ENCODE results near the gene SRRT. TPM values are rescaled to one million over a fixed set of nuclear protein-coding genes. Genes with fewer than 3 reads are reported as not detected.
"Not testable (repeated sequence)": the region's sequence is repeated elsewhere in the genome, so short reads cannot be mapped to it uniquely, and the experiment has no call there.

Gene SRRT

DNA sequence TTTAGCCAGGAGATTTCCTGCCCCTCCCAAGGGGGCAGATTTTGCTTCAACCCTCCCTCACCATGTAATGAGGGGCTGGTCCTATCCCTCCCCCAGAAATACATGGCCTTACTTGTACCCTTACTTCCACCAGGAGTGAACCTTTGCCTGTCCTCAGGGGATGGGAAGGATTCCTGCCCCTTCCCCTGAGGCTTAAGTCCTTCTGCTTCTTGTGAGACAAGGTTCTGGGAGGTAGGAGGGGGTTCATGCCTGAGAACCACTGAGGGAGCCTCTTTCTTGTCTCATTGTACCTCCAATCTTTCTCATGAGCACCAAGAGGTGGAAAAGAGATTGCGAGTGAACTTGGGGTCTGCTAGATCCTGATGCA is 54.9 kb downstream of the SRRT start:
- Histone ChIP-seq H3K4me3 (ENCODE audit: low read length) (no peak overlapping the region), H3K36me3 (ENCODE audit: insufficient read depth, low read length) (no peaks in the 10 kb centered on the region)

DNA sequence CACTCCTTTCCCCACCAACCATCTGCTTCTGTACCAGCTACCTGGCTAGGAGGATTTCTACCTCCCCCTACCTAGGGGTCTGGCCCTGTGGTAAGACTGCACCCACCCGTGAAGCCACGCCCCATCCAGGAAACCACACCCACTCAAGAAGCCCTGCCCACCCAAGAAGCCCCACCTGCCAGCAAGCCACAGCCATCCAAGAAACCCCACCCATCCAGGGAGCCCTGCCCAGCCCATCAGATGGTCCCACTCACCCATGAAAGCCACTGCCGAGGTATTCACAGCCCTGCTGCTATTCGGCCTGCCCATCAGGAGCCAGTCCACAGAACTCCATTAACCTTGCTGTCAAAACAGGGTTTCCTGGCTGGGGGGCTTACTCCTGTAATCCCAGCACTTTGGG is 58.8 kb downstream of the SRRT start:
- Histone ChIP-seq H3K36me3 (ENCODE audit: insufficient read depth, low read length) (no peaks in the 10 kb centered on the region), H3K4me2 (ENCODE audit: low read length) (no peak overlapping the region), H3K27me3 (ENCODE audit: control insufficient read depth, insufficient read depth, low read length) (peaks cover 15% of the 10 kb centered on the region), H3K9ac (ENCODE audit: low read depth, low read length) (no peak overlapping the region), H3K9me3 (replicated peaks; ENCODE audit: low read length) (no peaks in the 10 kb centered on the region), H3K4me3 (ENCODE audit: low read length) (no peak overlapping the region), H3K4me1 (ENCODE audit: control insufficient read depth, insufficient read depth, low read length) (no peaks in the 10 kb centered on the region)

More for the DNA sequence above, 54.9 kb downstream of the SRRT start:
- Histone ChIP-seq H3K4me1 (ENCODE audit: control insufficient read depth, insufficient read depth, low read length) (no peaks in the 10 kb centered on the region), H3K9me3 (replicated peaks; ENCODE audit: low read length) (no peaks in the 10 kb centered on the region), H3K4me2 (ENCODE audit: low read length) (no peak overlapping the region), H3K27me3 (ENCODE audit: control insufficient read depth, insufficient read depth, low read length) (peaks cover 19% of the 10 kb centered on the region), H3K9ac (ENCODE audit: low read depth, low read length) (no peak overlapping the region)

DNA sequence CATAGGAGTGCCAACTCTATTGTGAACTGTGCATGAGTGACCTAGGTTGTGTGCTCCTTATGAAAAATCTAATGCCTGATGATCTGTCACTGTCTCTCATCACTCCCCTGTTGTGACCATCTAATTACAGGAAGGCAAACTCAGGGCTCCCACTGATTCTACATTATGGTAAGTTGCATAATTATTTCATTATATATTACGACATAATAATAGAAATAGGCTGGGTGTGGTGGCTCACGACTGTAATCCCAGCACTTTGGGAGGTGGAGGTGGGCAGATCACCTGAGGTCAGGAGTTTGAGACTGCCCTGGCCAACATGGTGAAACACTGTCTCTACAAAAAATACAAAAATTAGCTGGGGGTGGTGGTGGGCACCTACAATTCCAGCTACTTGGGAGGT is 60.5 kb downstream of the SRRT start:
- not testable (repeated sequence) for H3K27me3 ChIP-seq (ENCODE audit: control insufficient read depth, insufficient read depth, low read length); H3K4me3 ChIP-seq (ENCODE audit: low read length); H3K4me1 ChIP-seq (ENCODE audit: control insufficient read depth, insufficient read depth, low read length); H3K9ac ChIP-seq (ENCODE audit: low read depth, low read length); H3K36me3 ChIP-seq (ENCODE audit: insufficient read depth, low read length); H3K9me3 ChIP-seq (replicated peaks; ENCODE audit: low read length); H3K4me2 ChIP-seq (ENCODE audit: low read length)

DNA sequence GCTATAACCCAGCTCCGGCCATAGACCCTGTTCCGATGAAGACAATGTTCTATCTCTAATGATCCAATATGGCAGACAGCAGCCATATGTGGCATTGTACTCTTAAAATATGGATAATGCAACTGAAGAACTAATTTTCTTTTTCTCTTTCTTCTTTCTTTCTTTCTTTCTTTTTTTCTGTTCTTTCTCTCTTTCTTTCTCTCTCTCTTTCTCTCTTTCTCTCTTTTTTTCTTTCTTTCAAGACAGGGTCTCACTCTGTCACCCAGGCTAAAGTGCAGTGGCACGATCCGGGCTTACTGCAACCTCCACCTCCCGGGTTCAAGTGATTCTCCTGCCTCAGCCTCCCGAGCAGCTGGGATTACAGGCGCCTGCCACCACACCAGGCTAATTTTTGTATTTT is 61.3 kb downstream of the SRRT start:
- H3K36me3 ChIP-seq (ENCODE audit: insufficient read depth, low read length); H3K27me3 ChIP-seq (ENCODE audit: control insufficient read depth, insufficient read depth, low read length); H3K4me1 ChIP-seq (ENCODE audit: control insufficient read depth, insufficient read depth, low read length): not testable (repeated sequence)

More for the DNA sequence above, 61.3 kb downstream of the SRRT start:
- H3K4me3 ChIP-seq (ENCODE audit: low read length); H3K4me2 ChIP-seq (ENCODE audit: low read length); H3K9ac ChIP-seq (ENCODE audit: low read depth, low read length); H3K9me3 ChIP-seq (replicated peaks; ENCODE audit: low read length): not testable (repeated sequence)

Small RNA genes lying within 50 kb of the gene (small RNA-seq; reads per million reads assigned to genes)
- not detected for gene RN7SL549P
- not detected for gene RPS29P15

Measured in skeletal muscle satellite cell (primary cell).